ENCODE results near the gene BCAT1. TPM values are rescaled to one million over a fixed set of nuclear protein-coding genes. Genes with fewer than 3 reads are reported as not detected.

Gene BCAT1
- total and polyA plus RNA-seq, 9 of the 15 experiments (the other 6 are each of a cell fraction or from before 2014, with no cell fraction given): 38.5 to 157 (median 66.8) TPM

GRCh38 chr12:24820872-24821271, 128.0 kb downstream of the BCAT1 start:
- in situ Hi-C loops (cut with MboI): no loop called here
- no TSS peak for BruUV-seq (replicated peaks)
- WGBS (ENCODE audit: insufficient coverage, low coverage, missing lambda C conversion rate): 72% methylated on average over 5 of the region's 5 CpGs

More at GRCh38 chr12:24820872-24821271, 128.0 kb downstream of the BCAT1 start:
- no peaks in the 10 kb centered on the region for H3K9me1 ChIP-seq (ENCODE audit: control insufficient read depth, insufficient read depth, low read length)
- H2AFZ ChIP-seq (ENCODE audit: low read depth, low read length): no peak overlapping the region
- H4K20me1 ChIP-seq (replicated peaks; ENCODE audit: control insufficient read depth, insufficient read depth, low read length): no peaks in the 10 kb centered on the region
- no peaks in the 10 kb centered on the region for H3K79me2 ChIP-seq (ENCODE audit: control insufficient read depth, insufficient read depth, low read length)
- H3K4me1 ChIP-seq (replicated peaks in 1 of 2; ENCODE audit: control insufficient read depth in 2 of 2, insufficient read depth in 2 of 2, low read length in 2 of 2): no peaks in the 10 kb centered on the region
- ChIA-PET POLR2A (no interaction called here), CTCF (ENCODE audit: low intra/inter-chr PET ratio) (no interaction called here)
- no peak for DNase-seq (ENCODE audit: extremely low read depth in 1 of 4, low spot score in 3 of 4)
- H3K36me3 ChIP-seq (ENCODE audit: control insufficient read depth, insufficient read depth, low read length): peaks cover 76% of the 10 kb centered on the region
- ATAC-seq: no peak
- no peak overlapping the region for H3K27ac ChIP-seq (ENCODE audit: extremely low read depth, low read depth, low read length)
- H3K9ac ChIP-seq (ENCODE audit: insufficient read depth in 1 of 2, low read depth in 2 of 2, low read length in 2 of 2): no peak overlapping the region
- H3K9me3 ChIP-seq (replicated peaks; ENCODE audit: control insufficient read depth, insufficient read depth, low read depth, low read length): no peaks in the 10 kb centered on the region
- H3K27me3 ChIP-seq (ENCODE audit: control insufficient read depth in 2 of 2, insufficient read depth in 2 of 2, low read length in 2 of 2): no peaks in the 10 kb centered on the region
- H3K4me3 ChIP-seq: no peak overlapping the region
- intact Hi-C loops (cut with micrococcal nuclease): no loop called here
- no peak overlapping the region for H3K4me2 ChIP-seq (ENCODE audit: insufficient read depth, low read length)
- TF ChIP-seq KDM5B (IDR thresholded peaks at IDR 0.05; ENCODE audit: insufficient replicate concordance, low read depth, low read length) (no peak), FOXJ3 (CRISPR knock-in tag; IDR thresholded peaks at IDR 0.05) (no peak), E4F1 (CRISPR knock-in tag; IDR thresholded peaks at IDR 0.05; ENCODE audit: borderline replicate concordance) (no peak), HNRNPUL1 (IDR thresholded peaks at IDR 0.05; ENCODE audit: low read length) (no peak), ZBTB12 (CRISPR knock-in tag; IDR thresholded peaks at IDR 0.05) (no peak), ZKSCAN1 (IDR thresholded peaks at IDR 0.05; ENCODE audit: low read depth, low read length) (no peak), ETS2 (tag; IDR thresholded peaks at IDR 0.05; ENCODE audit: borderline replicate concordance, poor library complexity, severe bottlenecking) (no peak), PBX2 (CRISPR knock-in tag; IDR thresholded peaks at IDR 0.05; ENCODE audit: low read depth) (no peak), PBX2 (tag; conservative IDR thresholded peaks at IDR 0.05; ENCODE audit: low read depth) (no peak), MYBL2 (IDR thresholded peaks at IDR 0.05; ENCODE audit: low read depth) (no peak), MYBL2 (CRISPR knock-in tag; IDR thresholded peaks at IDR 0.05; ENCODE audit: borderline replicate concordance) (no peak), ZNF324 (CRISPR knock-in tag; IDR thresholded peaks at IDR 0.05) (no peak)
- TF ChIP-seq, protein P1, sequence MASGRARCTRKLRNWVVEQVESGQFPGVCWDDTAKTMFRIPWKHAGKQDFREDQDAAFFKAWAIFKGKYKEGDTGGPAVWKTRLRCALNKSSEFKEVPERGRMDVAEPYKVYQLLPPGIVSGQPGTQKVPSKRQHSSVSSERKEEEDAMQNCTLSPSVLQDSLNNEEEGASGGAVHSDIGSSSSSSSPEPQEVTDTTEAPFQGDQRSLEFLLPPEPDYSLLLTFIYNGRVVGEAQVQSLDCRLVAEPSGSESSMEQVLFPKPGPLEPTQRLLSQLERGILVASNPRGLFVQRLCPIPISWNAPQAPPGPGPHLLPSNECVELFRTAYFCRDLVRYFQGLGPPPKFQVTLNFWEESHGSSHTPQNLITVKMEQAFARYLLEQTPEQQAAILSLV (tag; IDR thresholded peaks at IDR 0.05): no peak
- FAIRE-seq: no peak
